Nephron progenitor cell (in vitro differentiated cells): ENCODE measurements around the gene CAPN13.
"Not testable (repeated sequence)": the region's sequence is repeated elsewhere in the genome, so short reads cannot be mapped to it uniquely, and the experiment has no call there.

Experiments
- DNase-seq: peaks from one replicate; pipeline ENCODE4 v3.0.0; 2021
- H3K27ac Mint-ChIP-seq: 2 replicates; pipeline ENCODE4 v1.8.0; 2021; ENCODE audit warnings: mild to moderate bottlenecking, moderate library complexity, mixed read lengths
- H3K27me3 Mint-ChIP-seq: 2 replicates; pipeline ENCODE4 v1.8.0; 2021; ENCODE audit warnings: mild to moderate bottlenecking, low read depth, mixed read lengths; ENCODE audit not compliant: poor library complexity
- H3K36me3 Mint-ChIP-seq: 2 replicates; pipeline ENCODE4 v1.8.0; 2021; ENCODE audit warnings: low read depth, mixed read lengths
- H3K4me1 Mint-ChIP-seq: 2 replicates; pipeline ENCODE4 v1.8.0; 2021; ENCODE audit warnings: mixed read lengths
- H3K4me3 Mint-ChIP-seq: 2 replicates; pipeline ENCODE4 v1.8.0; 2021; ENCODE audit warnings: mild to moderate bottlenecking, moderate library complexity, mixed read lengths
- H3K9me3 Mint-ChIP-seq: 2 replicates; pipeline ENCODE4 v1.8.0; 2021; ENCODE audit warnings: mild to moderate bottlenecking, moderate library complexity, mixed read lengths
- CTCF ChIP-seq: fragments of 200-600 bp; sonication (generic); IDR thresholded peaks from 2 replicates; pipeline ENCODE4 v1.5.0; 2021; ENCODE audit warnings: antibody characterized with exemption

CAPN13 gene

GRCh38 chr2:30701782-30702181 lies 105.5 kb downstream of the CAPN13 start:
- Mint-ChIP-seq H3K4me3 (no peak overlapping the region), H3K27me3 (peaks cover 9% of the 10 kb centered on the region), H3K9me3 (peaks cover 65% of the 10 kb centered on the region), H3K36me3 (peaks cover 7% of the 10 kb centered on the region), H3K4me1 (no peaks in the 10 kb centered on the region), H3K27ac (no peak overlapping the region)
- TF ChIP-seq CTCF: no peak
- DNase-seq: no peak

GRCh38 chr2:30697242-30698103 lies 109.8 kb downstream of the CAPN13 start:
- not testable (repeated sequence) for H3K36me3 Mint-ChIP-seq, H3K27ac Mint-ChIP-seq, H3K4me1 Mint-ChIP-seq, H3K4me3 Mint-ChIP-seq, DNase-seq
- Mint-ChIP-seq H3K27me3 (peaks cover 19% of the 10 kb centered on the region), H3K9me3 (peaks cover 48% of the 10 kb centered on the region)

- H3K4me3 Mint-ChIP-seq: no peak overlapping the region
- TF ChIP-seq CTCF: no peak
- no peak overlapping the region for H3K27ac Mint-ChIP-seq
- peaks cover 3% of the 10 kb centered on the region for H3K4me1 Mint-ChIP-seq
- H3K27me3 Mint-ChIP-seq: peaks cover 22% of the 10 kb centered on the region
- DNase-seq: no peak
- H3K36me3 Mint-ChIP-seq: no peaks in the 10 kb centered on the region
- peaks cover 30% of the 10 kb centered on the region for H3K9me3 Mint-ChIP-seq
These were observed 111.5 kb downstream of the CAPN13 start for GRCh38 chr2:30695749-30696148.

- DNase-seq: no peak
- H3K4me3 Mint-ChIP-seq: no peak overlapping the region
- H3K9me3 Mint-ChIP-seq: peaks cover 18% of the 10 kb centered on the region
- H3K36me3 Mint-ChIP-seq: no peaks in the 10 kb centered on the region
- H3K27ac Mint-ChIP-seq: no peak overlapping the region
- H3K27me3 Mint-ChIP-seq: peaks cover 19% of the 10 kb centered on the region
- peaks cover 16% of the 10 kb centered on the region for H3K4me1 Mint-ChIP-seq
- no peak for TF ChIP-seq CTCF
These were observed 112.8 kb downstream of the CAPN13 start for GRCh38 chr2:30694286-30695055.

DNA sequence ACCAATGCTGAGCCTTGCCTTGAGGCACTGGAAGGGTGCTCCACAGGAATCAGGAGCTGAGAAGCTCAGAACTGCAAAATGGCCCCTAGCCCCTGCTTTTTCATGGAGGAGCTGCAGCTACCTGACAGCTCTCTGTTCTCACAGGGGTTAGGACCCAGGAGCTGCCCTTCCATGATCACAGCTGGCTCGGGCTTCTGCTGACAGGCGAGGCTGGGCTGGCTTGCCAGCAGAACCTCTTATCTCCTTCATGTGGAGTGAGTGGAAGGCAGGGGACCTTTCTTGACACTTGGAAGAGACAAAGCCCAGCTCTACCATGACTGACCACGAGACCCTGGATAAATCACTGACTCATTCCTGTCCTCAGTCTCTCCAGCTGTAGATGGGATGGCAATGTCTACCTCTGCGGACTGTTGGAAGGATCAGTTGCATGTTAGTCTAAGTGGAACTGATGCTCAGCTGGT lies 113.4 kb downstream of the CAPN13 start:
- Mint-ChIP-seq H3K4me1 (peaks cover 22% of the 10 kb centered on the region), H3K4me3 (no peak overlapping the region), H3K27me3 (peaks cover 19% of the 10 kb centered on the region), H3K27ac (no peak overlapping the region), H3K9me3 (peaks cover 14% of the 10 kb centered on the region), H3K36me3 (no peaks in the 10 kb centered on the region)
- no peak for TF ChIP-seq CTCF
- no peak for DNase-seq

DNA sequence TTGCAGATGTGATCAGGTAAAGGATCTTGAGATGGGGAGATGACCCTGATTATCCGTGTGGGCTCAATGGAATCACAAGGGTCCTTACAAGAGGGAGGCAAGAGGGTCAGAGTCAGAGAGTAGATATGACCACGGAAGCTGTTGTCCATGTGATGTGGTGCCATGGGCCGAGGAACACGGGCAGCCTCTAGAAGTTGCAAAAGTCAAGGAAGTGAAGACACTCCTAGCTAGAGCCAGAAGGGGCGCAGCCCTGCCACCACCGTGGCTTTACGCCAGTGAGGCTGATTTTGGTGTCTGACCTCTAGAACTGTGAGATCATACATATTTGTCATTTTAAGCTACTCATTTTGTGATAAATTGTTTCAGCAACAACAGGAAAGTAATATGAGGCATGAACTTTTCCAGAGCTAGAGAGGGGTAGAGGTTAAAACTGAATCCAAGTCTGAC lies 114.4 kb downstream of the CAPN13 start:
- no peak for DNase-seq
- Mint-ChIP-seq H3K27ac (no peak overlapping the region), H3K27me3 (peaks cover 17% of the 10 kb centered on the region), H3K9me3 (peaks cover 4% of the 10 kb centered on the region), H3K4me1 (peaks cover 30% of the 10 kb centered on the region), H3K4me3 (no peak overlapping the region), H3K36me3 (no peaks in the 10 kb centered on the region)
- no peak for TF ChIP-seq CTCF
